ENCODE measurements around the gene PHC2.

The PHC2 gene

DNA sequence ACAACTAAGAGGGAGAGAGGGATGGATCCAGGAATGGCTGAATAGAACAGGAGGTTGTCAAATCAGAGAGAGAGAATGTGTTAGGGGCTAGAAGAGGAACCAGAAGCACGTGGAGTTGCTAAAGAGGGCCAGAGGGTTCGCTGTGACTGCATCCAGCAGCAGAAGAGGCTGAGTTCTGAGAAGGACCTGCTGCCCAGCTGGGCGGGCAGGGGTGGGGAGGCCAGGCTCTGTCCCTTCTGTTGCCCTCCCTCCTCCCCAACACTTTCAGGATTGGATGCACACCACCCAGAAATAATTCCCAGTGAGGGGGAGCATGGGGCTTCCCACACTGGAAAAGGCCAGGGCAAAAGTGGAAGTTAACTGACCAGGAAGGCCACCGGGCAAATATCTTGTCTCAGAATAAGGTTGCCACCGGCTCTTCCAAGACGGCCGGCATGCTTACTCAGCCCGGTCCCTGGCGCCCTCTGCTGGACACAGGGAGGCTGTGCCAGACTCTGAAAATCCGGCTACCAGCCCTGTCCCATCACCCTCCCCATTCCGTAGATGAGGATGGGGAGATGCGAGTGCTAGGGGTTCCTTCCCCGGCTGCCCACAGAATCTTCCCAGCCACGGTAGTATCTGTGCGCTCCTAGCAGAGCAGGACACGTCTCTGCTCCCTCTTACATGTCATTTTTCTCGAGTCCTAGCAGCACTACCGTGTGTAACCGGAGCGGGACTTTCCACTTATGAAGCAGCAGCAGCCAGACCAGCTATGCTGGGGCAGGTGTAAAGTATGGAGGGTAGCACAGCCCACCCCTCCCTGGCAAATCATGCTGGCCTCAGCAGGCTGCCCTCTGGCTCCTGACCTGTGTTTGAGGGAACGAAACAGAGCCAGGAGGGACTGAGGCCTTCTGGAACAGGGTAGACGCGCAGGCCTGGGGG, 63.1 kb downstream of the PHC2 start:
- DNase-seq, result peak; percentile 38

DNA sequence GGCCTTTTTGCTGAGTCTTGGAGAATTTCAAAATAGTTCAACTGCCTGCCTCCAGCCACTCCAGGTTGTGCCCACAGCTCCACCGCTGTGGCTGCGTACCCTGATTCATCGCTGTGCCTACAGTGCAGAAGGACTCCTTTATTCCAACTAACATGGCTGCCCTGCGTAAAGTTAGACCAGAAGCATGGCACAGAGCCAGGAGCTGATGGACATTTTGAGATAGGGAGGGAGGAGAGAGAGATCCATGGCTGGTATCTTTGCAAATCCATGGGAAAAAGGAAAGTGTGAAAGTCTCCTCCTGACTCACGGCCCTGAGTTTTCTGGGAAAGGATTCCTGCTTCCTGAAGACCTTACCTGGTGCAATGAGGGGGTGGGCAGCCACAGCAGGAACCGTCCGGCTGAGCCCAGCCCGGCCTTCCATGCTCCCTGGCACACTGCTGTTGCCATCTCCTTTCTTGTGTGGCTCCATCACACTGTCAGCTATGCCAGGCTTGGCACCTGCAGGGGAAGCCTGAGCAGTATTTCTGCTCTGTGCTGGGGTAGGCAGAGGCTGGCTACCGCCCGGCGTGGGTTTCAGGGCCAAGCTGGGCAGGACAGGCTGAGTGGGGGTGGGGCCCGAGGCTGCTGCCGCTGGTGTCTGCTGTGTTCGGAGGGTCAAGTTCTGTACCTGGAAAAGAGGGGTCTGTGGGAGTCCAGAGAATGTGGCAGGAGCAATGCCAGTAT, 64.0 kb downstream of the PHC2 start:
- DNase-seq, result no peak

DNA sequence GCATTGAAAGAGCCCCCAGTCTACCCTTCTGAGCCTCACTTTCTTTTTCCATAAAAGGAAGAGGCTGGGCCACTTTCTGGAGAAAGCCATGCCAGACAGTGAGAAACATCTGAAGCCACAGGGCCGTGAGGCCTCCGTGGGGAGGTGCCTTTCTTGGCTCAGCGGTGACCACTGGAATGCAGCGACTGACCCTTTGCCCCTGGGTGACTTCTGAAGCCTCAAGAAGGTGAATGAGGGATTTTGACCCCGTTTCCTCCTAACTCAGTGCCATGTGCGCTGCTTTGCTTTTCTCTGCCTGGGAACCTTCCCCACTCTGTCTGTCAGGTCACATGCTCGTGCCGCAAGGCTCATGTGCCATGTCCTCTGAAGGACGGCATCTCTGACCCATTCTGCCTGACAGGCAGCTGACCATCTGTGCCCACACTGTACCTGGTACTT, 65.3 kb downstream of the PHC2 start:
- no peak for DNase-seq

DNA sequence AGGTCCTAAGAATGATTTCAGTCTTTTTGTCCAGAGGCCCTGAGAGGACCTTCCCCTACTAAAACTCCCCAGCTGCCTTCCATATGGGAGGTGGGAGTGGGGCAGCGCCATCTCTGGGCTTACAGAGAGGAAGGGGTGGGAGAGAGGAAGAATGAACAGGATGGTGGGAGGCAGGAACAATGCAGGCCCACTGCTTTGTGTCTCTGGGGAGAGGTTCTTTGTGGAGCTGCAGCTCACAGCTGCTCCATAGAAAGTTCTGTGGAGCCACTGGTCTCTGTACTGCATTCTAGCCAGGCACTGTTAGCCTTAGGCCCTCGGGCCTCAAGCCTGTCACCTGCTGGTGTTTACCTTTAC, 66.4 kb downstream of the PHC2 start:
- no peak for DNase-seq

DNA sequence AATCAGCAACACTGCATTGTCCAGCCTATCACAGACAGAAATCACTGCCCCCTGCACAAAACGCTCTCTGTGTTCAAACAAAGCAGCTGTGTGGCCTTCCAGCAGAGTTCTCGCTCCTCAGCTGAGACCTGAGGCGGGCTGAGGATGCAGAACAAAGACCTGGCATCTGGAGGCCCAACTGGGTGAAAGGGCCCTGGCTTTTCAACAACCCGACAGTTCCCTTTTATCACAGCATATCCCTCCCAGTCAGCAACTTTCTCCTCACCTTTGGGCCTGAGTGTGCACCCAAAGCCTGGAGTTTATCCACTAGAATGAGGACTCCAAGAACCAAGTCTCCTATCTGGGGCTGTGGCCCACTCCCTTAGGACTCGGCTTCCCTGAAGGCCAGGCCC, 67.4 kb downstream of the PHC2 start:
- no peak for DNase-seq

DNA sequence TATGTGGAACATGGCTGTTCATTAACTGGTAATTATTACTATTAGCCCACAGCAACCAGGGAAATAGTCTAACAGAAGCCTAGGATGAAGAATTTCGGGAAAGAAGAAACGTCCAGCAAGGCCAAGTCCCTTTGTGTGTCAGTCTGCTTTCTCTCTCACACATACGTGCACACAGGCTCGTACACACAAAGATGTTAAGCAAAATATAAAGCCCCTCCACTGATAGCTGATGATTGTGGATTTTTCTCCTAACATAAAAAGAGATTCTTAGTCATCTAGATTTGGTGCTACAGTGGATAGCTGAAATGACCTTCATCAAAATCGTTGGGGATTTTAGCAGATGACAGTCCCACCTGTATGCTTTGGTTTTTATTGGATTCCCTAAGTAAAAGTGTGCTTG, 67.9 kb downstream of the PHC2 start:
- no peak for DNase-seq

DNA sequence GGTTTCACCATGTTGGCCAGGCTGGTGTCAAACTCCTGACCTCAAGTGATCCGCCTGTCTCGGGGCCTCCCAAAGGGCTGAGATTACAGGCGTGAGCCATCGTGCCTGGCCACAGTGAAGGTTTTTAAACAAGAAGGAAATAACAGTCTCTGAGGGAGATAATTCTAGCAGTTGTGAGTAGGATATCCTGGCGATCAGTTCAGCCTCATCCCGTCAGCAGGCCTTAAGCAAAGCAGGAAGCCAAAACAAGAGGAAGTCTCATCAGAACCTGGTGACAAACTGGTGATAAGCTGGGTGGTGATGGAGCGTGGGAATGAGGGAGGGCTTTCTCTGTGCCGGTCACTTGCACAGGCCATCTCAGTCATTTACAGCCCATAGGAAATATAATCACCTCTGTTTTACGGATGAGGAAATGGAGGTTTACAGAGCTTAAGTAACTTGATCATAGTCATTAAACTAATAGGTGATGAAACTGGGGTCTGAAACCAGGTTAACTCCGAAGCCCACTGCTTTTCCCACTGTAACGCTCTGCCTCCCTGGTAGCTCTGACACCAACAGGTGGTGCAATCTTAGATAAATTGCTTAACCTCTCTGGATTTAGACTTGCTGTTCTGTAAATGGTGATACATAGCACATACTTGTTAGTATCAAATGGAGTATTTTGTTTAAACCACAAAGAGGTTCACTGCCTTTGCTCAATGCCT, 69.2 kb downstream of the PHC2 start:
- no peak for DNase-seq

DNA sequence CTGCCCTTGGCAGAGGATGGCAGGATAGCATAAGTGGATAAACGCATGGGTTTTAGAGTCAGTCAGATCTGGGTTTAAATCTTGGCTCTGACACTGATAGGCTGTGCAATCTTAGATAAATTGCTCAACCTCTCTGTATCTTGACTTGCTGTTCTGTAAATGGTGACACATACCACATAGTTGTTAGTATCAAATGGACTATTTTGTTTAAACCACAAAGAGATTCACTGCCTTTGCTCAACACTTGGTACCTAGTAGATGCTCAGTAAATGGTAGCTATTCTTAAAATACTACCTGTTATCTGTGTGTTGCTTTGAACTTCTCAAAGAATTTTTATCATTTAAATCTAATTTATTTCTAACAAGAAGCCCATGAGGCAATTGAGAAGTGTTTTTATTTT, 70.5 kb downstream of the PHC2 start:
- DNase-seq, result no peak

DNA sequence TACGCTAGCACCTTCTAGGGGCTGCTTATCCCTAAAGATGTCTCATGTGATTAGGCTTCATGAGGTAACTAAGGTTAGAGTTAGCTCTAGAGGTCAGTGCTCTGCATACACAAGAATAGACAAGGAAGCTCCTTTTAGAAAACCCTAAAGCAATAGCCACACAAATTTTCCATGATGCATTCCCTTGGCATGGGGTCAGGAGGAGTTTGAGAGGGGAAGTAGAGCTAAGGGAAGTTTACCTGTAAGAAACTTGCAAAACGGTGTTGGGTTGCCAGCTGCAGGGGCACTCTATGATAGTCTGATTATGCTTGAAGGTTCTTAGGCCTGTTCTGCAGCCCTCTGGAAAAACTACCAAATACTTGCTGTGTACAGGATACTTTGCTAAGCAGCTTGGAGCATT, 71.0 kb downstream of the PHC2 start:
- no peak for DNase-seq

DNA sequence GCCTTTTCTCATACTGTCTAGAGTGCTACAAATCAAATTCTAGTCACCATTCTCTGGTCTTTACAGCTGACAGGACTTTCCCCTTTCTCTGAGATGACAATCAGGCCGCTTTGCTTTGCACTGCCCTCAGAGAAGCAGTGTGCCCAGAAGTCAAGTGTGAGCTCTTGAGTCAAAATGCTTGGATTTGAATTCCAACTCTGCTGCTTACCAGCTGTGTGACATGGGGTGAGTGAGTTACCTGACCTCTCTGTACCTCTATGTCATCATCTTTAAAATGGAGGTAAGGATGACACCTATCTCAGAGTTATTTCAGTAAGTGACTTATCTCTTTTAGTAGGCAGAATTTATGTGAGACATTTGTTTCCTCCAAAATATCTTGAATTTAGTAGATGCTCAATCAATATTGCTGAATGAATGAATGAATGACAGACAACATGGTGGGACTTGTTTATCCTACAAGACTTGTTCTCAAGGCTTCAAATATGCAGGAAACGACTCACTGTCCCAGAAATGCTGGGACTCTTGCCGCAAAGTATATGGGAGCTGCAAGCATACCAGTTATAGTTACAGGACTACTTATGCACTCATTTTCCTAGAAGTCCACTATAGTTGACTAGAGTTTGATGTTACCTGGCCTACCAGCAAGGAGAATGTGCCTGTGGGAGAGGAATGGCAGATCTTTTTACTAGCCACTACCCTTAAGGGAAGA, 71.9 kb downstream of the PHC2 start:
- DNase-seq, result no peak

DNA sequence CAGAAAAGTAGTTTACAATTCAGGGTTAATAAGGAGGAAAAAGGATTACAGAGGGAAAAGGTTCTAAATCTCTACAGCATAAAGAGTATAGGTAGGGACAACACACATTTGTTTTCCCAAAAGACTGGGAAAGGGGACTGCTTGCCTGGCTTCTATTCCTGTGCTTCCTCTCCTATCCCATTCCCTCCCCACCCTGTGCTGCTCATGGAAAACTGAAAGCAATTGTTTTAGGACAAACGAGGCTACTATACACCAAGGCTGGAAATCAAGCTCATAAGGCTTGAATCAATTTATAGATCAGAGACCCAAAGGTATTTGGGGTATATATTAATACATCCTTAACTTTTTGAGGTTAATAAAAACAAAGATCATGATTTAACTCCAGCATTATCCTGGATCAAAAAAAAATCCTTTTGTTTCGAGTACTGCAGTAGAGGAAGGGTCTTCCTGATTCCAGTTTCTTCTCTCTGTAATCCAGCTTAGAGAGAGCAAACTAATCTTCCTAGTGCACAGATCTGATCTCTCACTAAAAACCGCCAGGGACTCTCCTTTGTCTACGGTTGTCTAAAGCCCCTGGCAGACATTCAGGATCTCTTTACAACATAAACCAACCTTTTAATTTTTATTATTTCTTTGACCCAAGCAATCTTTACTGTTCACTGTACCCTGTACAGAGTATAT, 72.6 kb downstream of the PHC2 start:
- no peak for DNase-seq

DNA sequence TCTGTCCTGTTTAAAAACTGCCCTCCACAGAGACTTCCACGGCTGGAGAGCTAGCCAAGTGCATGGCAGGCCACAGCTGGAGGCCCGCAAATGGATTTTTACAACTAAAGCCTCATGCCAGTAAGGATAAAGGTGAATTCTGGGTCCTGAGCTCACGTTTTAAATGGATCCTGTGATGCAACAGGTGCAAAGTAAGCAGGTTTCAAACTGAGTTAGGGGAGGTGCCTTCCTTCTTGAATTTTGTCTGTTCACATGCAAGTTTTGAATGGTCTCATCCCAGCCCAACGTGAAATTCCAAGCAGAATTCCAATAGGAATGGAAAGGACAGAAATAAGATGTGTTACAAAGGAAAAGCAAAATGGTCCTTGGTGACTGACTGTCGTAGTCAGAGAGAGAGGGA, 73.8 kb downstream of the PHC2 start:
- DNase-seq, result no peak

DNA sequence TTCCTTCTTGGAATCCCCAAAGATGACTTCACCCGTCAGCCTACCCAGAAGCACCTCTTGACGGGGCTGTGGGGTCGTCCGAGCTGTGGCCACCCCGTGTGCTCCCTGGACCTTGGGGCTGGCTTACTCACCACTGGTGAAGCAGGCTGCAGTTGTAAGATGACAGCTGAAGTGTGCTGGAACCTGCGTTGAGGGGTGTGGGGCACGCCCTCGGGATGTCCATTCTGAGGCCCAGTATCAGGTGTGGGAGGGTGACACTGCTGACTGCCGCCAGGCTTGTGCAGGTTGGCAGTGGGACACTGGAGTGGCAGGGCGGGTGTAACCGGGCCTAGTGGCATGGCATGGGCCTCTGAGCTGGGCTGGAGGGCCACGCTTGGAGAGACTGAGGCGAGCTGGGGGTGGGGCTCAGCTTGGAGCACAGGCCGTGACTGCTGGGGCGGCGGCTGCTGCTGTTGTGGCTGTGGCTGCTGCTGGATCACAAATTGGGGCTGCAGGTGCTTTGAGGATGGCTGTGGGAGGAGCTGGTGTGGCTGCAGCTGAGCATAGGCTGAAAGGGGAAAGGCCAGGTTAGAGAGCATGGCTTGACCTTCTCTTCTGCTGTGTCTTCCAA, 76.1 kb downstream of the PHC2 start:
- no peak for DNase-seq

DNA sequence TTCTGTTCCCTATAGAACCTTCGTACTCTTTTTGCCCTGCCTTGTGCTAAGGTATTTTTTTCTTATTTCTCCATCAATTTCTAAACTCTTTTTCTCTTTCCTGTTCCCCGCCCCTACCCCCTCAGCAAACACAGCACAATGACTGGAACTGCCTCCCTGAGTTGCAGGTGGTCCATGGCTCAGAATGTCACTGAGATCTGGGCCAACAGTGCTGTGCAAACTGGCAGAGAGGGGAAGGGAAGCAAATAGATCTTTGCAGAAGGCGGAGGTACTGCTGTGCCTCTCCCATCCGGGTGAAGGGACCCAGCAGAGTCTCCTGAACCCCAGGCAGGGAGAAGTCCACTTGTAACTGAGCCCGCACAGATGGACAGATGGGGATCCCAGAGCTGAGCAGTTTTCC, 77.4 kb downstream of the PHC2 start:
- no peak for DNase-seq

DNA sequence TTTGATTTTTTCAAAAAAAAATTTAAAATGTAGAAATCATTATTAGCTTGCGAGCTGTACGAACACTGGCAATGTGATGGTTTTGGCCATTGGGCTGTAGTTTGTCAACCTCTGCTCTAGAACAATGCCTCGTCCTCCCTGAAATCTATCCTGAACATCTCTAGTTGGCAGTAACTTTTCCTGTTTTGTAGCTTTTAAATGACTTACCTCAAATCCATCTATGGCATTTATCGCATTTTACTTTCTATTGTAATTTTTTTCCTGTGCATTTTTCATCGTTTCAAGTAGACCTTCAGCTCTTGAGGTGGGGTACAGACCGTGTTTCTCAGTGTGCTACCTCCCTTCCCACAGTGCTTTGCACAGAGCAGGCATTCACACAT, 79.6 kb downstream of the PHC2 start:
- no peak for DNase-seq

DNA sequence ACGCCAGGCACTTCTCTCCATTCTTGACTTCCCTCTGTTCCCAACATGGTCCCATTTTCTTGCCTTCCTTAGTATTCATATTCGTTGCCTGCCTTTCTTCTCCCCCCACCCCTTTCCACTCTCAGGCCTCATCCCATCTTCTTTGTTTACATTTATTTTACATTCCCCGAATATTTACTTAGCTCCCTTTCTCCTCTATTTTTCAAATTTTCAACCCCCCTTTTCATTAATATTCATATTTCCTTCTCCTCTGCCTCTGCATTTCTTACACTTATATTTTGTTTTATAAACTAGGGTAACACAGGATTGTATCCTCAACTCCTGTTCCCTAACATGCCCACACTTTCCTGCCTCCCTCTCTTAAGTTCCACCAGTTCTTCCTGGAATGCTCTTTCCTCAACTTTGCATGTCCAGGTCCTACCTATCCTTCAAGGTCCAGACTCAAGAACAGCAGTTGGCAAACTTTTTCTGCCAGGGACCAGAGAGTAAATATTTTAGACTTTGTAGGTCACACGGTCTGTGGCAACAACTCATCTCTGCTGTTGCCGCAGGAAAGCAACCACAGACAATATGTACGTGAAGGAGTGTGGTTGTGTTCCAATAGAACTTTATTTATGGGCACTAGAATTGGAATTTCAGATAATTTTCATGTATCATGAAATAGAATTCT, 80.1 kb downstream of the PHC2 start:
- no peak for DNase-seq

DNA sequence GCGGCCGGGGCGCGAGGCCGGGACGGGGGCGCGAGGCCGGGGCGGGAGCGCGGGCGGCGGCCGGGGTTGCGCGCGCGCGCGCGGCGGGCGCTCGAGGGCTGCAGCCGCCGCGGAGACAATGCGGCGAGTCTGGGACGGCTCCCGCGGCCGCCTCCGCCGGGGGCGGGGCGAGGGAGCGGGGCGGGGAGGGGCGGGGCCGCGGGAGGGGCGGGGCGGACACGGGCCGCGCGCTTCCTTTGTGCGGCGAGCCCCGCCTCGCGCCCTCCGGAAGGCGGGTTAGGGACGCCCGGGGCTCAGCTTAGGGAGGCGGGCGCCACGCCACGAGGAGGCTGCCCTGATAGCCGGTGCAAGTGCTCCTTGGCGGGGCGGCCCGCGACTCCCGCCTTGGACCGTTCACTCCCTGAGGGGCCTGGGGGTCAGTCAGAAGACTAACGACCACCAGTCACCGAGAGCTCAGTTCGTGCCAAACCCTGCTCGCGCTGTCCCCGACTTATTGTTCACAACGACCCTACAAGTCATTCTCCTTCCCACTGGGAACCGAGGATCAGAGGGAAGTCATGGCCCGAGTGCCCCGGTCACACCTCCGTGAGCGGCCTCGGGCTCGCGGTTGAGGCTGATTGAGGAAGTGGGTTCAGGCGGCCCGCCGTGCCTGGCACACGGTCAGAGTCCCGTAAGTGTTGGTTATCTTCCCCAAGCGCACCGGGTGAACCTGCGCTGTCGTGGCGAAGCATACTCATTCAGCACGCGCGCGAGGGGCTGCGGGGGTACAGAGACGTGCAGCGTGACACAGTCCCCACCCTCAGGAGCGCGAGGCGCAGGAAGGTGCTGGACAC, 80.9 kb downstream of the PHC2 start:
- DNase-seq, result peak; percentile 72

DNA sequence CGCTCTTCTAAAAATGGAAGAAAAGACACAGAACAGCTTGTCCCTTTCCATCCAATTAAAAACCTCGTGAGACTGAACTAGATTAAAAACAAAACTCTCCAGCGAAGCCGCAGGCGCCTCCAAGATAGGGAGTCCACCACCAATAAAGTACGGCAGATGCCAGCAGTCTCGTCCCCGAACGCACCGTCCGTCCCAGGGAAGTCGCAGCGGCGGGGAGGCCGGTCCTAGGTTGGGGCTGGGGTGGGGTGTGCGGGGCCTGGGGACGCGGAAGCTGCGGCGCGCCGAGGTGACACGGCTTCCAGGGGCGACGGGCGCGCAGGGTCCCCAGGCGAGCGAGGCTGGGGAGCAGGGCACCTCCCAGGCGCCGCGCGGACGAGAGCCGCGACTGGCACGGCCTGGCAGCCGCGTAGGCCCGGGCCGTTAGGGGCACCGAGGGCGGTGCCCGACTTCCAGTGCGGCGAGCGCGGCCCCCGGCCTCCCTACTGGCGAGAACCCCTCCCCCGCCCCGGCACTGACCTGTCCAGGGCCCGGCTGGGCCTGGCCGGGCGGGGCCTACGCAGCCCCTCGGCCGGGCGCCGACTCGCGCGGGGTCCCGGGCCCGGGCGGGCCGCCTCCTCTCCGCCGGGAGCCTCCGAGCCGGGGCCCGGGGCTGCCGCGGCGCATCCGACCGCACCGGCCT, 81.7 kb downstream of the PHC2 start:
- peak; percentile 48 for DNase-seq

DNA sequence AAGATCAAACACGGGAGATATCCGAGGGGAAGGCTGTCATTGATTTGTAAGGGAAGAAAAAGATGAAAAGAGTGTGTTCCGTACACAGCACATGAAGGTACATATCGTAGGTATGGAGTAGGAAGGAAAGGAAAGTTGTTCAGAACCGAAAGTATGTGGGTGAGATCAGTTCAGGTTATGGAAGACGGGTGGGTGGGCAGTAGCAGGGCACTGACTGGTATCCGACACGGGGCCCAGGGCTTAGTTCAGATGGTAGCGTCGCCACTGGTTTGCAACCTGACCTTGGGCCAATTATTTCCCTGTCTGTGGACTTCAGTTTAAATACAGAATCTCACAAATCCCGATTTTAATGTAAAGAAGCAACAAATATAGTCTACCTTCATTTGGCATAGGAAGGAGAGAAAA, 82.2 kb downstream of the PHC2 start:
- DNase-seq, result no peak

DNA sequence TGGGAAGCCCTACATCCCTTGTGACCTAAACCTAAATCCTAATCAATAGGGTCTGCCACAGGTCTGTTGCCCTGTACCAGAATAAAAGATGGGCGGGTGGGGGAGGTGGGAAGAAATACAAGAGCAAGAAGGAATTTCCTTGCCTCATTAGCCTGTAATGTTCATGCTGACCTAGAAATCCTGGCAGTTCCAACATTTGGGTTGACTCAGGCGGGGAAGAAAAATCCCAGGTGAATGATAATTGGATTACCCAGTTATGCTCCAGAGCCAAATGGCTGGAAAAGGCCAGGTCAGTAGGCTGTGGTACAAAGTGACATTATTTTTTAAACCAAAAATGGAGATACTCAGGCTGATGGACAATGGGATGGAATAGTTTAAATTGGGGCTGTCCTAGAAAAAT, 82.7 kb downstream of the PHC2 start:
- DNase-seq, result no peak

Measured in activated gamma-delta T cell (primary cell).